Body of pancreas (tissue), 4 donors: ENCODE data around the gene NUCKS1. TPM values are rescaled to one million over a fixed set of nuclear protein-coding genes. Genes with fewer than 3 reads are reported as not detected.

Experiments
- ATAC-seq: fragments of 150-250 bp; one replicate; pipeline ENCODE4 v1.9.1; 2016
- DNase-seq, 4 donors: peaks; one replicate each; pipeline ENCODE4 v3.0.0-alpha.2; 2019
- H3K27ac ChIP-seq, 4 donors: fragments of 200-600 bp; sonication (generic); 1 replicate in 3 of 4; 2 replicates in 1 of 4; pipeline versions ENCODE4 v1.5.1 to v1.6.1; 2016 to 2019; ENCODE audit warnings: mild to moderate bottlenecking in 1 of 4, mixed read lengths in 1 of 4, moderate library complexity in 1 of 4
- H3K27me3 ChIP-seq, 2 donors: fragments of 200-600 bp; sonication (generic); one replicate each; pipeline ENCODE4 v1.6.0; 2016; ENCODE audit warnings: mild to moderate bottlenecking in 1 of 2
- H3K36me3 ChIP-seq, 2 donors: fragments of 200-600 bp; sonication (generic); replicated peaks in 1 of 2; 2 replicates each; pipeline ENCODE4 v1.5.1; 2016; ENCODE audit warnings: low read depth in 2 of 2; ENCODE audit not compliant: insufficient read depth in 1 of 2
- H3K4me1 ChIP-seq: fragments of 200-600 bp; sonication (generic); one replicate; pipeline ENCODE4 v1.6.0; 2016
- H3K4me3 ChIP-seq, 2 donors: fragments of 200-600 bp; sonication (generic); 1 replicate in 1 of 2; 2 replicates in 1 of 2; pipeline ENCODE4 v1.5.1; 2016 to 2019
- H3K9me3 ChIP-seq, 3 donors: fragments of 200-600 bp; sonication (generic); 1 replicate in 2 of 3; 2 replicates in 1 of 3; pipeline ENCODE4 v1.5.1; 2016
- CTCF ChIP-seq, 7 experiments: fragments of 450-650 bp in 4 of 7; fragments of 200-600 bp in 3 of 7; sonication (generic) in 3 of 7; IDR thresholded peaks; one replicate each; pipeline ENCODE4 v1.5.1; 2016 to 2019; ENCODE audit warnings: antibody characterized with exemption in 7 of 7
- POLR2A ChIP-seq, 3 donors: fragments of 450-650 bp; IDR thresholded peaks; one replicate each; pipeline ENCODE4 v1.6.1; 2016; ENCODE audit warnings: antibody characterized with exemption in 3 of 3, mild to moderate bottlenecking in 2 of 3
- WGBS, 2 donors: methylation state at CpG; one replicate each; pipeline ENCODE4 v1.1.5; 2017; 5-methylcytosine and 5-hydroxymethylcytosine counted together
- intact Hi-C: fragments of 100-400 bp; cut with DNase I; formaldehyde crosslinking; loops from one replicate; pipeline ENCODE4 v1.15.1; 2023
- total RNA-seq, 2 donors: library from RNA; depleted of rRNA; stranded (reverse); fragments of >200 nt; gene quantifications; one replicate each; pipeline ENCODE4 v1.1.0, GENCODE V29; 2016

Gene NUCKS1
- total RNA-seq, 2 donors from 2014 or later = 37.6 to 39.2 TPM

- H3K4me3 ChIP-seq = no peak overlapping the region
- TF ChIP-seq CTCF (IDR thresholded peaks at IDR 0.05) (no peak), POLR2A (IDR thresholded peaks at IDR 0.05) (no peak)
- H3K36me3 ChIP-seq = peaks cover 14 to 17% of the 10 kb centered on the region in 2 donors
- WGBS, 2 donors = 67 to 68% methylated on average over 5 of the region's 5 CpGs
- peaks cover 7% of the 10 kb centered on the region for H3K4me1 ChIP-seq
- no peaks in the 10 kb centered on the region for H3K27me3 ChIP-seq
- no peaks in the 10 kb centered on the region for H3K9me3 ChIP-seq
- no peak overlapping the region for H3K27ac ChIP-seq
- DNase-seq (peak in 2 of 4 donors; percentile 26 to 38), ATAC-seq (no peak)
- intact Hi-C loops = loop anchor here (10.0 kb wide), 1 partner anchor 120 kb away; no protein-coding TSS in a partner anchor
Observed at GRCh38 chr1:205714190-205714905, 35.6 kb downstream of the NUCKS1 start.

GRCh38 chr1:205711105-205712048 lies 38.6 kb downstream of the NUCKS1 start:
- no peaks in the 10 kb centered on the region for H3K9me3 ChIP-seq
- peaks cover 4 to 6% of the 10 kb centered on the region in 2 donors for H3K36me3 ChIP-seq
- H3K4me3 ChIP-seq = no peak overlapping the region
- 33% methylated on average over 8 of the region's 8 CpGs for WGBS, 2 donors
- ATAC-seq (peak; percentile 84), DNase-seq (peak; percentile 67 to 84 (median 72))
- intact Hi-C loops = loop anchor here (10.0 kb wide), 1 partner anchor 117 kb away; no protein-coding TSS in a partner anchor
- TF ChIP-seq CTCF (IDR thresholded peaks at IDR 0.05) (peak in 6 of 7 experiments; percentile 69 to 90 (median 85)), POLR2A (IDR thresholded peaks at IDR 0.05) (no peak)
- H3K27me3 ChIP-seq = no peaks in the 10 kb centered on the region
- peaks cover 2% of the 10 kb centered on the region for H3K4me1 ChIP-seq
- H3K27ac ChIP-seq = no peak overlapping the region

- WGBS, 2 donors = 50% methylated on average over 1 of the region's 1 CpG
- Histone ChIP-seq H3K27ac (no peak overlapping the region), H3K36me3 (peaks cover under 1 to 6% of the 10 kb centered on the region in 2 donors), H3K4me1 (no peaks in the 10 kb centered on the region), H3K4me3 (no peak overlapping the region), H3K27me3 (no peaks in the 10 kb centered on the region), H3K9me3 (no peaks in the 10 kb centered on the region)
- intact Hi-C loops = loop anchor here (10.0 kb wide), 1 partner anchor 116 kb away; no protein-coding TSS in a partner anchor
- DNase-seq = no peak
- TF ChIP-seq CTCF (IDR thresholded peaks at IDR 0.05) (no peak), POLR2A (IDR thresholded peaks at IDR 0.05) (no peak)
- ATAC-seq = no peak
Observed at GRCh38 chr1:205710201-205711062, 39.5 kb downstream of the NUCKS1 start.

GRCh38 chr1:205709640-205710039 lies 40.3 kb downstream of the NUCKS1 start:
- Histone ChIP-seq H3K36me3 (peaks cover 0 to 6% of the 10 kb centered on the region in 2 donors), H3K27me3 (no peaks in the 10 kb centered on the region), H3K9me3 (no peaks in the 10 kb centered on the region), H3K27ac (no peak overlapping the region), H3K4me3 (no peak overlapping the region), H3K4me1 (no peaks in the 10 kb centered on the region)
- TF ChIP-seq POLR2A (IDR thresholded peaks at IDR 0.05) (no peak), CTCF (IDR thresholded peaks at IDR 0.05) (no peak)
- DNase-seq = no peak
- intact Hi-C loops = loop anchor here (10.0 kb wide), 1 partner anchor 115 kb away; no protein-coding TSS in a partner anchor
- ATAC-seq = no peak
- 67 to 72% methylated on average over 2 of the region's 2 CpGs for WGBS, 2 donors
